ENCODE data around the gene KRTAP27-1. TPM values are rescaled to one million over a fixed set of nuclear protein-coding genes. Genes with fewer than 3 reads are reported as not detected.

The KRTAP27-1 gene
- not detected for total RNA-seq

GRCh38 chr21:30337276-30337744, at the start of gene KRTAP27-1:
KRTAP27-1 (minus strand) TSS chr21:30337694; CDS start chr21:30337668, 26 bp downstream.
- Histone ChIP-seq H3K4me3 (no peak within 1 kb of the TSS), H3K27ac (no peak within 1 kb of the TSS), H3K36me3 (no peaks in the 10 kb centered on the region), H3K27me3 (no peaks in the 10 kb centered on the region), H3K9me3 (no peaks in the 10 kb centered on the region), H3K4me1 (no peaks in the 10 kb centered on the region)
- TF ChIP-seq POLR2A (IDR thresholded peaks at IDR 0.05) (no peak), CTCF (IDR thresholded peaks at IDR 0.05) (no peak), EP300 (IDR thresholded peaks at IDR 0.05) (no peak), POLR2AphosphoS5 (IDR thresholded peaks at IDR 0.05) (no peak)
- ATAC-seq: no peak
- 86 to 92% methylated on average over 2 to 6 of the region's 6 CpGs for WGBS, 2 donors (ENCODE audit: low coverage in 1 of 2)

- H3K4me3 ChIP-seq: no peak overlapping the region
- no peaks in the 10 kb centered on the region for H3K9me3 ChIP-seq
- no peak overlapping the region for H3K27ac ChIP-seq
- no peaks in the 10 kb centered on the region for H3K36me3 ChIP-seq
- TF ChIP-seq CTCF (IDR thresholded peaks at IDR 0.05): no peak
- no peak for TF ChIP-seq EP300 (IDR thresholded peaks at IDR 0.05)
- no peak for TF ChIP-seq POLR2AphosphoS5 (IDR thresholded peaks at IDR 0.05)
- TF ChIP-seq POLR2A (IDR thresholded peaks at IDR 0.05): no peak
- no peaks in the 10 kb centered on the region for H3K4me1 ChIP-seq
- H3K27me3 ChIP-seq: no peaks in the 10 kb centered on the region
- no peak for ATAC-seq
- 10 to 17% methylated on average over 1 of the region's 1 CpG for WGBS, 2 donors (ENCODE audit: low coverage in 1 of 2)
Observed at GRCh38 chr21:30382201-30382600, 44.7 kb upstream of the KRTAP27-1 start.

GRCh38 chr21:30372139-30372770, 34.8 kb upstream of the KRTAP27-1 start, which contains the start of gene KRTAP13-2:
KRTAP13-2 (minus strand) TSS chr21:30372271; CDS start chr21:30372213, 58 bp downstream.
- no peaks in the 10 kb centered on the region for H3K36me3 ChIP-seq
- H3K4me3 ChIP-seq: no peak within 1 kb of the TSS
- no peak within 1 kb of the TSS for H3K27ac ChIP-seq
- TF ChIP-seq CTCF (IDR thresholded peaks at IDR 0.05) (no peak), POLR2AphosphoS5 (IDR thresholded peaks at IDR 0.05) (no peak), EP300 (IDR thresholded peaks at IDR 0.05) (no peak), POLR2A (IDR thresholded peaks at IDR 0.05) (no peak)
- no peaks in the 10 kb centered on the region for H3K27me3 ChIP-seq
- H3K9me3 ChIP-seq: peaks cover 0 to 9% (median 0%) of the 10 kb centered on the region in 3 donors
- 70 to 80% methylated on average over 5 of the region's 5 CpGs for WGBS, 2 donors (ENCODE audit: low coverage in 1 of 2)
- H3K4me1 ChIP-seq: no peaks in the 10 kb centered on the region
- no peak for ATAC-seq

GRCh38 chr21:30355906-30356305, 18.4 kb upstream of the KRTAP27-1 start:
- ATAC-seq: no peak
- H3K9me3 ChIP-seq: no peaks in the 10 kb centered on the region
- no peaks in the 10 kb centered on the region for H3K4me1 ChIP-seq
- H3K36me3 ChIP-seq: no peaks in the 10 kb centered on the region
- TF ChIP-seq POLR2A (IDR thresholded peaks at IDR 0.05) (no peak), POLR2AphosphoS5 (IDR thresholded peaks at IDR 0.05) (no peak), CTCF (IDR thresholded peaks at IDR 0.05) (no peak), EP300 (IDR thresholded peaks at IDR 0.05) (no peak)
- no peak overlapping the region for H3K4me3 ChIP-seq
- 18 to 25% methylated on average over 3 of the region's 3 CpGs for WGBS, 2 donors (ENCODE audit: low coverage in 1 of 2)
- H3K27ac ChIP-seq: no peak overlapping the region
- H3K27me3 ChIP-seq: no peaks in the 10 kb centered on the region

All from gastroesophageal sphincter (tissue), 4 donors.